GM06990 (cell line): ENCODE results near the gene PARS2.

Source experiments
- DNase-seq: peaks from one replicate; pipeline ENCODE4 v3.0.0-alpha.2; 2011; ENCODE audit not compliant: insufficient read length; ENCODE audit errors: extremely low read depth
- H3K27me3 ChIP-seq: replicated peaks from 2 replicates; pipeline ENCODE4 v1.6.0; 2011; ENCODE audit warnings: low read length; ENCODE audit not compliant: control insufficient read depth, insufficient read depth
- H3K36me3 ChIP-seq: 2 replicates; pipeline ENCODE4 v1.5.1; 2011; ENCODE audit warnings: low read length; ENCODE audit not compliant: control insufficient read depth, insufficient read depth
- H3K4me3 ChIP-seq: replicated peaks from 2 replicates; pipeline ENCODE4 v1.5.1; 2011; ENCODE audit warnings: low read depth, mild to moderate bottlenecking, control low read depth, low read length
- TF ChIP-seq, protein P1 (sequence below): IDR thresholded peaks from 2 replicates; pipeline ENCODE4 v1.5.1; 2011; ENCODE audit warnings: low read length, control low read depth, mild to moderate bottlenecking, inconsistent platforms; ENCODE audit not compliant: insufficient read depth, poor library complexity, severe bottlenecking

The PARS2 gene

GRCh38 chr1:54711536-54711935, 52.8 kb downstream of the PARS2 start:
- no peak for DNase-seq
- Histone ChIP-seq H3K27me3 (no peaks in the 10 kb centered on the region; the same call in 1 of the 2 replicates), H3K36me3 (no peaks in the 10 kb centered on the region), H3K4me3 (no peak overlapping the region)
- TF ChIP-seq, protein P1, sequence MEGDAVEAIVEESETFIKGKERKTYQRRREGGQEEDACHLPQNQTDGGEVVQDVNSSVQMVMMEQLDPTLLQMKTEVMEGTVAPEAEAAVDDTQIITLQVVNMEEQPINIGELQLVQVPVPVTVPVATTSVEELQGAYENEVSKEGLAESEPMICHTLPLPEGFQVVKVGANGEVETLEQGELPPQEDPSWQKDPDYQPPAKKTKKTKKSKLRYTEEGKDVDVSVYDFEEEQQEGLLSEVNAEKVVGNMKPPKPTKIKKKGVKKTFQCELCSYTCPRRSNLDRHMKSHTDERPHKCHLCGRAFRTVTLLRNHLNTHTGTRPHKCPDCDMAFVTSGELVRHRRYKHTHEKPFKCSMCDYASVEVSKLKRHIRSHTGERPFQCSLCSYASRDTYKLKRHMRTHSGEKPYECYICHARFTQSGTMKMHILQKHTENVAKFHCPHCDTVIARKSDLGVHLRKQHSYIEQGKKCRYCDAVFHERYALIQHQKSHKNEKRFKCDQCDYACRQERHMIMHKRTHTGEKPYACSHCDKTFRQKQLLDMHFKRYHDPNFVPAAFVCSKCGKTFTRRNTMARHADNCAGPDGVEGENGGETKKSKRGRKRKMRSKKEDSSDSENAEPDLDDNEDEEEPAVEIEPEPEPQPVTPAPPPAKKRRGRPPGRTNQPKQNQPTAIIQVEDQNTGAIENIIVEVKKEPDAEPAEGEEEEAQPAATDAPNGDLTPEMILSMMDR: no peak

DNA sequence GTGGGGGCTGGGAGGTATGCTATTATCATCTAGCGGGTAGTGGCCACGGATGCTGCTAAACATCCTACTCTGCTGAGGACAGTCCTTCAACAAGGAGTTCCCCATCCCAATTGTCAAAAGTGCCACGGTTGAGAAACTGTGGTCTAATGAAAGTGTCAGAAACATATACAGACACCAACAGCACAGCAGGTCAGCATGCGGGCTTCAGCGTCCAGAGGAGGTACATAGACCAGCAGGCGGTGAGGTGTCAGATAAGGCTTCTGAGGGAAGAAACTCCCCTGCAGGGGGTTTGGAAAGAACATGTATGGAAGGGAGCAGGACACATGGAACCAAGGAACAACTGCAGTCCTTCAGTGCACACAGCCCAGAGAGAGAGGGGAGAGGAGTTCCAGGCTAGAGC, 53.5 kb downstream of the PARS2 start:
- no peaks in the 10 kb centered on the region for H3K36me3 ChIP-seq
- TF ChIP-seq, protein P1: no peak
- DNase-seq: no peak
- no peak overlapping the region for H3K4me3 ChIP-seq
- H3K27me3 ChIP-seq: no peaks in the 10 kb centered on the region; the same call in 1 of the 2 replicates

GRCh38 chr1:54710434-54710833, 53.9 kb downstream of the PARS2 start:
- TF ChIP-seq, protein P1: no peak
- DNase-seq: no peak
- no peaks in the 10 kb centered on the region; the same call in 1 of the 2 replicates for H3K27me3 ChIP-seq
- no peaks in the 10 kb centered on the region for H3K36me3 ChIP-seq
- H3K4me3 ChIP-seq: no peak overlapping the region

GRCh38 chr1:54709547-54710292, 54.6 kb downstream of the PARS2 start:
- DNase-seq: no peak
- Histone ChIP-seq H3K27me3 (no peaks in the 10 kb centered on the region; the same call in 1 of the 2 replicates), H3K4me3 (no peak overlapping the region), H3K36me3 (no peaks in the 10 kb centered on the region)
- TF ChIP-seq, protein P1: no peak

DNA sequence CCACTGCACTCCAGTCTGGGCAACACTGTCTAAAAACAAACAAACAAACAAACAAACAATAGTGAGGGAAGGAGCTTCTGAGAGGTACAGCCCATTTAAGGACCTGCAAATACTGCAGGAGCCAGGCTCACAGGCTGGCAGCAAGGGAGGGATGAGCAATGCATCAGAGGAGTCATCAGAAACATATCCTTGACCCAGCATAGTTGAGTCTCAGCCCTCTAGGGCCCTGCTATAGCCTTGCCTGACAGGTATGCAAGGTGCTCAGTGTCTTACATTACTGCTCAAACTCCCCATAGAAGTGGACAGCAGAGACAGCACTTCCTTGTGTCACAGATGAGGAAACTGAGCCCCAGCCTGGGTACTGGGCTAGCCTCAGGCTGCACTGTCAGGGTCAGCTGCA, 55.9 kb downstream of the PARS2 start:
- H3K27me3 ChIP-seq: no peaks in the 10 kb centered on the region; the same call in 1 of the 2 replicates
- H3K4me3 ChIP-seq: no peak overlapping the region
- TF ChIP-seq, protein P1: no peak
- DNase-seq: no peak
- no peaks in the 10 kb centered on the region for H3K36me3 ChIP-seq
